Endothelial cell (in vitro differentiated cells): ENCODE data around the gene CD247. TPM values are rescaled to one million over a fixed set of nuclear protein-coding genes. Genes with fewer than 3 reads are reported as not detected.

Source experiments
- DNase-seq: peaks from one replicate; pipeline ENCODE4 v3.0.0; 2021; ENCODE audit warnings: low spot score
- H3K27ac Mint-ChIP-seq: one replicate; pipeline ENCODE4 v1.8.0; 2021; ENCODE audit warnings: mixed read lengths, inconsistent platforms; ENCODE audit not compliant: unreplicated experiment
- H3K27me3 Mint-ChIP-seq: one replicate; pipeline ENCODE4 v1.8.0; 2021; ENCODE audit warnings: mild to moderate bottlenecking, moderate library complexity, mixed read lengths, inconsistent platforms; ENCODE audit not compliant: unreplicated experiment
- H3K36me3 Mint-ChIP-seq: one replicate; pipeline ENCODE4 v1.8.0; 2021; ENCODE audit warnings: mild to moderate bottlenecking, low read depth, mixed read lengths, inconsistent platforms; ENCODE audit not compliant: unreplicated experiment
- H3K4me1 Mint-ChIP-seq: one replicate; pipeline ENCODE4 v1.8.0; 2021; ENCODE audit warnings: mild to moderate bottlenecking, mixed read lengths, inconsistent platforms; ENCODE audit not compliant: unreplicated experiment
- H3K4me3 Mint-ChIP-seq: one replicate; pipeline ENCODE4 v1.8.0; 2021; ENCODE audit warnings: mild to moderate bottlenecking, mixed read lengths, inconsistent platforms; ENCODE audit not compliant: unreplicated experiment
- H3K9me3 Mint-ChIP-seq: one replicate; pipeline ENCODE4 v1.8.0; 2021; ENCODE audit warnings: mixed read lengths, inconsistent platforms; ENCODE audit not compliant: unreplicated experiment
- CTCF ChIP-seq: fragments of 200-600 bp; sonication (generic); IDR thresholded peaks from one replicate; pipeline ENCODE4 v1.5.0; 2021; ENCODE audit warnings: antibody characterized with exemption; ENCODE audit not compliant: unreplicated experiment
- total RNA-seq: library from RNA; stranded (reverse); fragmentation: NEBNext Ultra II Directional; extraction: Animal tissue kit (Norgen Biotek cat#: 25700); gene quantifications from one replicate; pipeline ENCODE4 v1.2.1, GENCODE V29; 2021; ENCODE audit not compliant: unreplicated experiment

CD247 gene
- total RNA-seq, 1 donor from 2014 or later: not detected

GRCh38 chr1:167501515-167502191 lies 16.7 kb downstream of the CD247 start:
- TF ChIP-seq CTCF: no peak
- Mint-ChIP-seq H3K4me1 (peaks cover 11% of the 10 kb centered on the region), H3K4me3 (no peak overlapping the region), H3K27ac (no peak overlapping the region), H3K27me3 (no peaks in the 10 kb centered on the region), H3K9me3 (no peaks in the 10 kb centered on the region), H3K36me3 (no peaks in the 10 kb centered on the region)
- DNase-seq: no peak

GRCh38 chr1:167500283-167500860 lies 18.0 kb downstream of the CD247 start:
- Mint-ChIP-seq H3K9me3 (no peaks in the 10 kb centered on the region), H3K27me3 (peaks cover 3% of the 10 kb centered on the region)

GRCh38 chr1:167499664-167500101 lies 18.6 kb downstream of the CD247 start:
- peaks cover 3% of the 10 kb centered on the region for H3K27me3 Mint-ChIP-seq
- DNase-seq: no peak
- H3K4me3 Mint-ChIP-seq: no peak overlapping the region
- H3K27ac Mint-ChIP-seq: no peak overlapping the region
- H3K4me1 Mint-ChIP-seq: peaks cover 11% of the 10 kb centered on the region
- no peak for TF ChIP-seq CTCF
- no peaks in the 10 kb centered on the region for H3K36me3 Mint-ChIP-seq
- no peaks in the 10 kb centered on the region for H3K9me3 Mint-ChIP-seq

More at GRCh38 chr1:167500283-167500860, 18.0 kb downstream of the CD247 start:
- Mint-ChIP-seq H3K36me3 (no peaks in the 10 kb centered on the region), H3K4me1 (peaks cover 11% of the 10 kb centered on the region), H3K27ac (no peak overlapping the region), H3K4me3 (no peak overlapping the region)
- TF ChIP-seq CTCF: no peak
- no peak for DNase-seq

- Mint-ChIP-seq H3K27ac (no peak overlapping the region), H3K36me3 (no peaks in the 10 kb centered on the region), H3K4me1 (peaks cover 11% of the 10 kb centered on the region), H3K27me3 (peaks cover 3% of the 10 kb centered on the region), H3K9me3 (no peaks in the 10 kb centered on the region), H3K4me3 (no peak overlapping the region)
- DNase-seq: no peak
- no peak for TF ChIP-seq CTCF
These were observed 19.2 kb downstream of the CD247 start for GRCh38 chr1:167499106-167499505.
